HG02798 (cell line): ENCODE results near the gene LAYN.

Experiments
- ATAC-seq: cut with Tn5 transposase; IDR thresholded peaks from one replicate; pipeline ENCODE4 v1.9.1; 2021; ENCODE audit warnings: mild to moderate bottlenecking; ENCODE audit not compliant: unreplicated experiment, poor library complexity

Gene LAYN

GRCh38 chr11:111559800-111560464 lies 19.4 kb downstream of the LAYN start:
- ATAC-seq, result no peak

- ATAC-seq, result no peak
These were observed 20.3 kb downstream of the LAYN start for GRCh38 chr11:111560800-111561199.

- ATAC-seq, result no peak
These were observed 20.8 kb downstream of the LAYN start for GRCh38 chr11:111561306-111561705.

- no peak for ATAC-seq
These were observed 21.3 kb downstream of the LAYN start for GRCh38 chr11:111561791-111562325.

- ATAC-seq, result no peak
These were observed 22.3 kb downstream of the LAYN start for GRCh38 chr11:111562692-111563389.

- no peak for ATAC-seq
These were observed 24.7 kb downstream of the LAYN start for GRCh38 chr11:111565114-111565720.

- no peak for ATAC-seq
These were observed 25.8 kb downstream of the LAYN start for GRCh38 chr11:111566324-111566723.

GRCh38 chr11:111569476-111569875 lies 29.0 kb downstream of the LAYN start:
- ATAC-seq, result no peak

- no peak for ATAC-seq
These were observed 30.3 kb downstream of the LAYN start for GRCh38 chr11:111570796-111571195.

GRCh38 chr11:111571829-111572501 lies 31.4 kb downstream of the LAYN start:
- peak; percentile 53 for ATAC-seq

GRCh38 chr11:111572581-111572980 lies 32.1 kb downstream of the LAYN start:
- ATAC-seq, result no peak

- ATAC-seq, result no peak
These were observed 33.3 kb downstream of the LAYN start for GRCh38 chr11:111573821-111574249.

- no peak for ATAC-seq
These were observed 34.1 kb downstream of the LAYN start for GRCh38 chr11:111574373-111575225.

- no peak for ATAC-seq
These were observed 35.2 kb downstream of the LAYN start for GRCh38 chr11:111575740-111576139.

- no peak for ATAC-seq
These were observed 37.3 kb downstream of the LAYN start for GRCh38 chr11:111577821-111578220.

GRCh38 chr11:111581341-111581740 lies 40.8 kb downstream of the LAYN start:
- no peak for ATAC-seq

- no peak for ATAC-seq
These were observed 41.6 kb downstream of the LAYN start for GRCh38 chr11:111582163-111582562.

- ATAC-seq, result no peak
These were observed 42.4 kb downstream of the LAYN start for GRCh38 chr11:111582881-111583280.

GRCh38 chr11:111585371-111585770 lies 44.9 kb downstream of the LAYN start:
- no peak for ATAC-seq

- peak; percentile 56 for ATAC-seq
These were observed 45.9 kb downstream of the LAYN start for GRCh38 chr11:111586388-111586831.
